Measurements from ENCODE around the gene STAMBP.
"Not testable (repeated sequence)": the region's sequence is repeated elsewhere in the genome, so short reads cannot be mapped to it uniquely, and the experiment has no call there.

Gene STAMBP

GRCh38 chr2:73877071-73877802 is 48.5 kb downstream of the STAMBP start:
- in situ Hi-C loops (cut with HindIII; ENCODE audit: low sequenced_read_pairs): no loop called here
- TF ChIP-seq CTCF (IDR thresholded peaks at IDR 0.05; ENCODE audit: low read depth, low read length): no peak
- H3K4me3 ChIP-seq (ENCODE audit: low read depth, low read length): no peak overlapping the region
- no peak for DNase-seq (ENCODE audit: low read depth, low spot score)

GRCh38 chr2:73877984-73878383 is 49.2 kb downstream of the STAMBP start:
- DNase-seq (ENCODE audit: low read depth, low spot score); H3K4me3 ChIP-seq (ENCODE audit: low read depth, low read length); in situ Hi-C loops (cut with HindIII; ENCODE audit: low sequenced_read_pairs): not testable (repeated sequence)

- TF ChIP-seq CTCF (IDR thresholded peaks at IDR 0.05; ENCODE audit: low read depth, low read length): no peak
- no peak overlapping the region for H3K4me3 ChIP-seq (ENCODE audit: low read depth, low read length)
- DNase-seq (ENCODE audit: low read depth, low spot score): no peak
- in situ Hi-C loops (cut with HindIII; ENCODE audit: low sequenced_read_pairs): no loop called here
These were observed 56.6 kb downstream of the STAMBP start for GRCh38 chr2:73885406-73885805.

GRCh38 chr2:73886357-73886756 is 57.6 kb downstream of the STAMBP start:
- in situ Hi-C loops (cut with HindIII; ENCODE audit: low sequenced_read_pairs): no loop called here

GRCh38 chr2:73887596-73888353 is 59.0 kb downstream of the STAMBP start:
- H3K4me3 ChIP-seq (ENCODE audit: low read depth, low read length); in situ Hi-C loops (cut with HindIII; ENCODE audit: low sequenced_read_pairs); DNase-seq (ENCODE audit: low read depth, low spot score): not testable (repeated sequence)

More at GRCh38 chr2:73886357-73886756, 57.6 kb downstream of the STAMBP start:
- H3K4me3 ChIP-seq (ENCODE audit: low read depth, low read length): no peak overlapping the region
- DNase-seq (ENCODE audit: low read depth, low spot score): no peak
- TF ChIP-seq CTCF (IDR thresholded peaks at IDR 0.05; ENCODE audit: low read depth, low read length): no peak

GRCh38 chr2:73888388-73888787 is 59.6 kb downstream of the STAMBP start:
- no peak overlapping the region for H3K4me3 ChIP-seq (ENCODE audit: low read depth, low read length)
- no peak for DNase-seq (ENCODE audit: low read depth, low spot score)
- TF ChIP-seq CTCF (IDR thresholded peaks at IDR 0.05; ENCODE audit: low read depth, low read length): no peak
- in situ Hi-C loops (cut with HindIII; ENCODE audit: low sequenced_read_pairs): no loop called here

GRCh38 chr2:73889206-73889605 is 60.4 kb downstream of the STAMBP start:
- TF ChIP-seq CTCF (IDR thresholded peaks at IDR 0.05; ENCODE audit: low read depth, low read length): no peak
- DNase-seq (ENCODE audit: low read depth, low spot score): no peak
- H3K4me3 ChIP-seq (ENCODE audit: low read depth, low read length): no peak overlapping the region
- in situ Hi-C loops (cut with HindIII; ENCODE audit: low sequenced_read_pairs): no loop called here

Measured in astrocyte of the spinal cord (primary cell).